IPS-NIHi7 (cell line): ENCODE measurements around the gene RAB8A.
"Not testable (repeated sequence)": the region's sequence is repeated elsewhere in the genome, so short reads cannot be mapped to it uniquely, and the experiment has no call there.

Experiments
- DNase-seq: peaks from one replicate; pipeline ENCODE4 v3.0.0; 2012; ENCODE audit warnings: mixed read lengths; ENCODE audit errors: extremely low spot score

RAB8A gene

DNA sequence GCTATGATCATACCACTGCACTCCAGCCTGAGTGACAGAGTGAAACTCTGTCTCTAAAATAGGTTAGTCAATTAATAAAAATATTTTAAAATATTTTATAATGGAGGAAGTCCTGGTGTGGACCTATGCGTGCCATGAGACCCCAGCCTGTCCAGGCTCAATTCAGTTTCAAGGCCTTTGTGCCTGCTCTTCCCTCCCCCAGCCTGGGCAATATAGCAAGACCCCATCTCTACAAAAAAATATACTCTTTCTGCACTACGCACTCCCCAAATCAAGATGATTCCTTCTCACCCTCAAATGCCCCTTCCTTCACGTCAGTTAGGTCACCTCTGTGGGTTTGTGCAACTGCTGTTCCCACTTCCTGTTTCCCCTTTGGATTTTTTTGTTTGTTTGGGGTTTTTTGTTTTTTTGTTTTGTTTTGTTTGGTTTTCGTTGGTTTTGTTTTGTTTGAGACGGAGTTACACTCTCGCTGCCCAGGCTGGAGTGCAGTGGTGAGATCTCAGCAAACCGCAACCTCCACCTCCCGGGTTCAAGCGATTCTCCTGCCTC, 30.4 kb downstream of the RAB8A start:
- DNase-seq, result no peak

DNA sequence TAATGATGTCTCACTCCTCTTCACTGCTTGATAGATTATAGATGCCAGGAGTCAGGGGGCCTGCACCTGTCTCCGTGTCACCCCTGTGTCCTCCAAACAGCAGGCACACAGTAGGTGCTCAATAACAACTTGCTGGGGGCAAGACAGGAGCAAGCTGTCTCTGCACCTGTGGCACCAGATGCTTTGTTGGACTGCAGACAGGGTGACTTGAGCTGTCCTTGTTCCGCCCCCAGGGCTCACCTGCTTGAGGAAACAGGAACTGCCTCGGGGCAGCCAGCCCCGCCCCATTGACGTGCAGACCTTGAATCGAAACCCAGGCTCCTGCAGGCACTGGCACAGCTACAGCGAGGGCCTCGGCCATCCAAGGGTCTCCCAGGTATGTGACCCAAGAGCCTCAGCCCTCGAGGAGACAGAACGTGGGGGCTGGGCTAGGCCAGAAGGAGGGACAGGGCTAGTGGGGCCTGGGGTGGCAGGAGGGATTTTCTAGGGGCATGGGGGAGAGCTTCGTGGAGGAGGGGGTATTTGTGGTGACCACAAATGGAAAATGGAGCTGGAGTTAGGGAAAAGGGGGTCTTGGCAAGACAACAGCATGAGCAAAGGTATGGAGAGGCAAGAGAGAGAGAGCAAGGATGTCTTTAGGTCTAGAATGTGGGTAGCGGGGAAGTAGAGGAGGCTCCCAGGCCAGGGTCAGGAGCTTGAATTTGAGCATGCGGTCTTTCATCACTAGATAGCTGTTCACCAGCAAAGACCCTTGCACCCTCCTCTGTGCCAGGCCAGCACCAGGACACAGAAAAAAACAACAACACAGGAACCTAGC, 31.9 kb downstream of the RAB8A start, which contains the start of gene HSH2D:
Gene HSH2D, plus strand, starts transcription at position 287 of the 817 bp plus-strand sequence. CDS start 5,066 bp downstream, outside the sequence.
- peak; percentile 69 for DNase-seq

DNA sequence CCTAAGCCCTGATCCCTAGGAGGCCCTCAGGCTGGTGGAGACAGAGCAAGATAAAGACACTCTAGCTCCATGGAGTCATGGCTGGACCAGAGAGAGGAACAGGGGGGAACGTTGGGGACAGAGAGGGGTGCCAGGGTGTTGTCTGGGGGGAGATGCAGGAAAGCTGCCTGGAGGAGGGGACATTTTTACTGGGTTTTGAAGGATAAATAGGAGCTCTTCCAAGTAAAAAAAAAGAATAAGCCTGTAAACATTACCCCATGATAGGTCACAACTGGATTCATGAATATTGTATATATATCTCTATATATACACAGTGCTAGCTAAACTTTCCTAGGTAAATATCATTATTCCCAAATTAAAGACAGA, 32.5 kb downstream of the RAB8A start:
- no peak for DNase-seq

DNA sequence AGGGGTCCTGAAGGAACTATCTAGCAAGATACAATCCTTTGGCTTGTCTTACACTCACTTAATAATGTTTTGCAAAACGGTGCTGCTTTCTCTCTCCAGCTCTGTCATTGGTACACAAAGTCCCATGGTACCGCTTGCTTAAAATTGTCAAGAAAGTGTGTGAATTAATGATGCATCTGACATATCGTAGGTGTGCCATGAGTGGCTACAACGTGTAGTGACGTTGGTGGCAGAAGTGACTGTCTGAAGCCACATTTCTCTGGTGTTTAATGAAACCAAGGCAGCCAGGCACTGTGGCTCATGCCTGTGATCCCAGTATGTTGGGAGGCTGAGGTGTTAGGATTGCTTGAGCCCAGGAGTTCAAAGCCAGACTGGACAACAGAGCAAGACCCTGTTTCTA, 34.4 kb downstream of the RAB8A start:
- no peak for DNase-seq

DNA sequence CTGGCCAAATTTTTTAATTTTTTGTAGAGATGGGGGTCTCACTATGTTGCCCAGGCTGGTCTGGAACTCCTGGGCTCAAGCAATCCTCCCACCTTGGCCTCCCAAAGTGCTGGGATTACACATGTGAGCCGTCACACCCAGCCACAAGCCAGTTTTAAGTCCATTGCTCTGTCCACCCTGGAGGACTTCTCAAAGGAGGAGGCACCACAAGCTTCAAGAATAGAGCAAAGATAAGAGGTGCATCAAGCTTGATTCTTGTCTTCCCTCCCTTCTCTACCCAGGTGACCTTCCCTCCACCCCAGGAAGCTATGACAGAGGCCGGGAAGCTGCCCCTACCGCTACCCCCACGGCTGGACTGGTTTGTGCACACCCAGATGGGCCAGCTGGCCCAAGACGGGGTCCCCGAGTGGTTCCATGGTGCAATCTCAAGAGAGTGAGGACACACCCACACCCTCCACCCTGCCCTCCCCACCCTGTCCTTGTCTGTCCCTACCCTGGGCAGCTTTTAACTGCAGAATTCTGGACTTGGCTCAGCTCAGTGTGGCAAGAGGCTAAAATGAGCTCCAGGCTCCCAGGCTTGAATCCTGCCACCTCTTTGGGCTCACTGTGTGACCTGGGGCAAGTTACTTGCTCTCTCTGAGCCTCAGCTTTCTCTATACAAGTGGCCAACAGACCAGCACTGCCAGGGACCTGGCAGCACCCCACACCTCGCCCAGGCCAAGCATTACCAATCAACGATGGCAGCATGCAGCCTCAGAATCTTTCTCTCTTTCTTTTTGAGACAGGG, 36.9 kb downstream of the RAB8A start:
- no peak for DNase-seq

DNA sequence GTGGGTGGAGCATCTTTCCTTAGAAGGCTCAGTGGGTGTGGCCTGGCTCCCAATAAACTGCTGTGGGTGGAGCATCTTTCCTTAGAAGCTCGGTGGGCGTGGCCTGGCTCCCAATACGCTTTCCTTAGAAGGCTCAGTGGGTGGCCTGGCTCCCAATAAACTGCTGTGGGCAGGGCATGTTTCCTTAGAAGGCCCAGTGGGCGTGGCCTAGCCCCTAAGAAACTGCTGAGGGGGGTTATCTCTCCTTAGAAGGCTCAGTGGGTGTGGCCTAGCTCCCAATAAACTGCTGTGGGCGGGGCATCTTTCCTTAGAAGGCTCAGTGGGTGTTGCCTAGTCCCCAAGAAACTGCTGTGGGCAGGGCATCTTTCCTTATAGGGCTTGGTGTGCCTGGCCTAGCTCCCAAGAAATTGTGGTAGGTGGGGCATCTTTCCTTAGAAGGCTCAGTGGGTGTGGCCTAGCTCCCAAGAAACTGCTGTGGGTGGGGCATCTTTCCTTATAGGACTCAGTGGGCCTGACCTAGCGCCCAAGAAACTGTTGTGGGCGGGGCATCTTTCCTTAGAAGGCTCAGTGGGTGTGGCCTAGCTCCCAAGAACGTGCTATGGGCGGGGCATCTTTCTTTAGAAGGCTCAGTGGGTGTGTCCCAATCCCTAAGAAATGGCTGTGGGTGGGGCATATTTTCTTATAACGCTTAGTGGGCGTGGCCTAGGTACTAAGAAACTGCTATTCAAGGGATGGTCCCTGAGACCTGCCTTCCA, 42.1 kb downstream of the RAB8A start:
- DNase-seq, result no peak

DNA sequence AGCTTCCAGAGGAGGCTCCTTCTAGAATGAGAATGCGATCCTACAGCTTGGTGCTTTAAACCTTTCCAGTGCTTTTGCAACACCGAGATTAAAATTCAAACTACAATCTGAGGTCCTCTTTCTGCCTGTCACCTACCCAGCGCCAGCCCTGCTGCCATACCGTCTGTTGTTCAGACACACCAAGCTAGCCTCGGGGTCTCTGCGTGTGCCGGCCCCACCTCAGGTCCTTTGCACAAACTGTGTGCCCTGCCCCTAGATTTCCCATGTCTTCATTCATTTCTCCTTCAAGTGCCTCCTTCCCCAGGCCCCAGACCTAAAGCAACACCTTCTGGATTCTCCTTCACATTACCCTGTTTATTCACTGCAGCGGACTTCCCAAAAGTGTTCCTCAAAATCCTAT, 42.9 kb downstream of the RAB8A start:
- no peak for DNase-seq

DNA sequence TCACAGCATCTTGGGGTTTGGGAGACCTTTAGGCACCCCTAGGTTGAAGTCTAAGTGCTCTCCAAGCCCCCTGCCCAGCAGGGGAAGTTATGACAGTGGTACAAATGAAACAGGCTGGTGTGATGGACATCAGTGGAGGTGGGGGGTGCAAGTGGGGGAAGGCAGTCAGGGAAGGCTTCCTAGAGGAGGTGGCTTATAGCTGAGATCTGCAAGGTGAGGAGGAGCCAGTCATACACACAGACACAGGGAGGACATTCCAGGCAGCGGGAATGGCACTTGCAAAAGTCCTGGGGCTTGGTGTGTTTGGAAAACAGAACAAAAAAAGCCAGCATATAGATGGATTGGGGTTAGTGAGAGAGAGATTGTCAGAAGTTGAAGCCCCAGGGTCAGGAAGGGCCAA, 43.4 kb downstream of the RAB8A start:
- DNase-seq, result no peak

DNA sequence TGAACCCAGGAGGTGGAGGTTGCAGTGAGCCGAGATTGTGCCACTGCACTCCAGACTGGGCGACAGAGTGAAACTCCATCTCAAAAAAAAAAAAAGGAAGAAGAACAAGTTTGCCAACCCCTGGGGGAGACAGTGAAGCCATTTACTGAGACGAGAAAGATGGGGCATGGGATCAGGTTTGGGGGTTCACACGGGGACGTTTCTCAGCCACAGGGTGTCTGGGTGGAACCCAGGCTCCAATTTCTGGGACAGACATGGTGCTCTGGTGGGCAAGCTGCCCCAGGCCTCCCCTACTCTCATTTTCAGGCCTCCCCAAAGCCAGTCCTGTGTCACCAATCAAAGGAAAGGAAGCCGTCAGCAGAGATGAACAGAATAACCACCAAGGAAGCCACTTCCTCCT, 45.2 kb downstream of the RAB8A start:
- DNase-seq, result no peak

DNA sequence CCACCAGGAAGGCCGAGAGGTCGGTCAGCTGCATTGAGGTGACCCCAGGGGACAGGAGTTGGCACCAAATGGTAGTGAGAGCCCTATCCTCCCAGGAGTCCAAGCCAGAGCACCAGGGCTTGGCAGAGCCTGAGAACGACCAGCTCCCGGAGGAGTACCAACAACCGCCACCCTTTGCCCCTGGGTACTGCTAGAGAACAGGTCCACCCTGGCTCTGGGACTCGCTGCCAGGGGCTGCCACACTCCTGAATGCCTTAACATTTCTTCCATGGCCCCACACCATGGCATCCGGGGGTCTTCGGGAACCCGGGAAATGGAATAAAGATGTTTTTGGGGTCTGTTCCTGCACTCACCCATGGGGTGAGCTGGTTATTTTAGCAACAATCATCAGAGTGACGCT, 45.9 kb downstream of the RAB8A start:
- no peak for DNase-seq

DNA sequence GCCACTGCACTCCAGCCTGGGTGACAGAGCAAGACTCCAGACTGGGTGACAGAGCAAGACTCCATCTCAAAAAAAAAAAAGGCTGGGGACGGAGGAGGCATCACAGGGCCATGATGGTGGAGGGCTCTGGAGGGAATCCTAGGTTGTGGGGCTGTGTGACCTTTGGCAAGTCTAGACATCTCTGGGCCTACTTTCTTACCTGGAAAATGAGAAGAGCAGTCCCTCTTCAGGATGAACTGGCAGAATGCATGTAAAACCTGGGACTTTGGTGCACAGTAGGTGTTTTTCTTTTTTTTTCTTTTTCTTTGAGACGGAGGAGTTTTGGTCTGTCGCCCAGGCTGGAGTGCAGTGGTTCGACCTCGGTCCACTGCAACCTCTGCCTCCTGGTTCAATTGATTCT, 48.0 kb downstream of the RAB8A start:
- no peak for DNase-seq

DNA sequence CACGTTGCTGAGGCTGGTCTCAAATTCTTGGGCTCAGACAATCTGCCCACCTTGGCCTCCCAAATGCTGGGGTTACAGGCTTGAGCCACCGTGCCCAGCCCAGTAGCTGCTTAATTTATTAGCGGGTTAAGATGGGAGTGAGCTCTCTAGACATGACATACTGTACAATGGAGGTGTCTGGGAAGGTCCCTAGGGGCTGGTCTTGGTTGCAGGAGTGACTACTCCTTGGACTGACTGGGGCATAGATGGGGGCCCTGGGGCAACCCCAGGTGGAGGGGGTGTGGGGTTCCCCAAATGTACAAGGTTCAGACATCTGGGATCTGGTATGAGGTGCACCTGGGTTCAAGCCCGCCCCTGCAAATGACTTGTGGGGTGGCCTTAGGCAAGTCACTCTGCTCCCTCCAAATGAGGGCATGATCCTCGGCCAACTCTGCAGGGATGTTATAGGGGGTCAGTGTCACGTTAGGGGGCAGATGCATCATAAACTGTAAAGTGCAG, 48.8 kb downstream of the RAB8A start:
- no peak for DNase-seq

DNA sequence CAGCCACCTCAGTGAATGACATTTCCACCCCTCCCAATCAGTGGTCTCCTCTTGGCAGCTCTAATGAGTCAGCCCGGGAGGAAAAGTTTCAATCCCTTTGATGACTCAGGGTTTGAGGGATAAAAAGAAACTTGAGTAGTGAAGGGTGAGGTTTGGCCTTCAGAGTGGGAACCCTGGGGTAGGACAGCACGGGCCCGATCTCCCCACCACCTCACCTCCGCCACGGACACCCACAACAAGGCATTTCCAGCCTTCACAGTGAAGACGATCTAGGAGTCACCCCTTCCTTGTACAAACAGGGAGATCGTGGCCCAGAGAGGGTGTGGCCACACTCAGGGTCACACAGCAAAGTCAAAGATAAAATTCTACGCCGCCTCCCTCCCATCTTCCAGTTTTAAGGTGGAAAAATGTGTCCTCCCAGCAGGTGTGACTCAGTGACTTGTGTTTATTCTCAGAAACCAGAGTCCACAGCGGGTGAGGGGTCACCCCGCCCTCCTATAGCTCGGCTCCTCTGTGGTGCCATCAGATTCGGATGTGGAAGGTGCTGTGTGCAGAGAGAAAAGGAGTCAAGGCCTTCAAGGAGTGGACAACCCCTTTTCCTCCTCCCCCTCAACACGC, 49.4 kb downstream of the RAB8A start:
- no peak for DNase-seq

DNA sequence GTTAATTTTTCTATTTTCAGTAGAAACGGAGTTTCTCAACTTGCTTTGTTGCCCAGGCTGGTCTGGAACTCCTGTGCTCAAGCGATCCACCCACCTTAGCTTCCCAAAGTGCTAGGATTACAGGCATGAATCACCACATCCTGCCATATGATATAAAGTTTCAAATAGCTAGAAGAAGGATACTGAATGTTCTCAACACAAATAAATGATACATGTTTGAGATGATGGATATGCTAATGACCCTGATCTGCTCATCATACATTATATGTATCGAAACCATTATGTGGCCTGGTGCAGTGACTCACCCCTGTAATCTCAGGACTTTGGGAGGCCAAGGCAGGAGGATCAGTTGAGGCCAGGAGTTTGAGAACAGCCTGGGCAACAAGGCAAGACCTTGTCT, 50.2 kb downstream of the RAB8A start:
- no peak for DNase-seq

DNA sequence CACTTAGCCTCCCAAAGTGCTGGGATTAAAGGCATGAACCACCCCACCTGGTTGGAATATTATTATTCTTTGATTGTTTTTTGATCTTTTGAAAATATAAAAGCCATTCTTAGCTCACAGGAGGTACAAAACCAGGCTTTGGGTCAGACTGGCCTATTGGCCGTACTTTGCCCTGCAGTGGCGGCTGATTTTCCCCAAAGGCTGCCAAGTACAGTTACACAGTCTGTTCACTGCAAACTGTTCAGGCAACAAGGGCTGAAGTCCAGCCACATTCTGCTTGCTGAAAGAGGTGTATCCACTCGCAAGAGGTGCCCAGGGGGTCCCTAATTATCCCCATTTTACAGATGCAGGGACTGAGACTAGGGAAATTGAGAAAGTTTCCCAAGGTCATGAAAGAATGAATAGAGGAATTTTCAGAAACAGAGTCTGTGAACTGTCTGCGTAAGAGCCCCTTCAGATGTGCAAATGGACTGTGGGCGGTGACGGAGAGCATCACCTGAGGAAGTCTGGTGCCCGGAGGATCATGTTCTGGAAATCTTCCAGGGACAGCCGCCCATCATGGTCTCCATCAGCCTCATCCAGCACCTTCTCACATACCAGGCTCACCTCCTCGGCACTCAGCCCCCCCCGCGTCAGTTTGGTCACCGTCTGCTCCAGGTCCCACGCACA, 52.7 kb downstream of the RAB8A start:
- DNase-seq, result no peak

DNA sequence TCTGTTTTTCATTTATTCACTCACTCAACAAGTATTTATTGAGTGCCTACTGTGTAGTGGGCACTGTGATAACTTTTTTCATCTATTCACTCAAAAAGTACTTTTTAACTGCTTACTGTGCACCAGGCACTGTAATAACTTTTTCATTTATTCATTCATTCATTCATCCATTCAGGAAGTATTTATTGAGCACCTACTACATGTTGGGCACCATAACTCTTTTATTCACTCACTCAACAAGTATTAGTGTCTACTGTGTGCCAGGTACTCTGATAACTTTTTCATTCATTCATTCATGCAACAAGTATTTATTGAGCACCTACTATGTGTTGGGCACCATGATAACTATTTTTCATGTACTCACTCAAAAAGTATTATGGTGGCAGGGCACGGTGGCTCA, 54.7 kb downstream of the RAB8A start:
- DNase-seq, result no peak

DNA sequence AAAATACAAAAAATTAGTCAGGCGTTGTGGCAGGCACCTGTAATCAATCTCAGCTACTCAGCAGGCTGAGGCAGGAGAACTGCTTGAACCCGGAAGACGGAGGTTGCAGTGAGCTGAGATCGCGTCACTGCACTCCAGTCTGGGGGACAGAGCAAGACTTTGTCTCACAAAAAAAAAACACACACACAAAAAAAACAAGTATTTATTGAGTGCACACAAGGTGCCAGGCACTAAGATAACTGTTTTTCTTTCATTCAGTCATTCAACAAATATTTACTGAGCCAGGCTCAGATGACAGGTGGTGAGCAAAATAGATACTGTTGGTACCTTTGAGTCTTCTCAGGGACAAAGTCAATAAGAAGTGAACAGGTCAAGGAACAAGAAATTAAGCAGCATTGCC, 55.4 kb downstream of the RAB8A start:
- DNase-seq, result no peak

DNA sequence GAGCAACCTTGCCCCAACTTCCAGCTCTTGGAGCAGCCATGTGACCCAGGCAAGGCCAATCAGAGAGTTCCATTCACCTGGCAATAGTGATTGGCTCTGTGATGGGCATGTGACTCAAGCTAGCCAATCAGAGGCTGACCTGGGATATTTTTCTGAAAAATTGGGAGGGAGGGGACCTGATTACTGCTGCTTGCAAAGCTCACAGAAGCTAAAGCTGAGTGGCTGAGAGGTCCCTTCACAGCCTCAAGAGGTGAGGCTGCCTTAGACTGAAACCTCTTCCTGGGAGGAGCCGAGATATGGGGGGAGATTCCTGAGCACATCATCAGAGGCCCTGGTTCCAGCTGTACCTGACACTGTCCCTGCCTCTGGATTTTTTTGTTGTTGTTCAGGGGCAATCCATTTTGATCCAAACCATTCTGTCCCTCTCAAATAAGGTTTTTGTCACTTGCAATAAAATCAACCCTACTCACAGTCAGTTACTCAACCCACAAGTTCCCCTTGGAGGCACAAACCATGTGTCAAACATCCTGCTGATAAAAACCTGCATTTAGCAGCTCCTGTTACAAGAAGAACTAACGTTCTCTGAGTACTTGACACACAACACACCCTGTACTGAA, 56.9 kb downstream of the RAB8A start:
- DNase-seq, result no peak

DNA sequence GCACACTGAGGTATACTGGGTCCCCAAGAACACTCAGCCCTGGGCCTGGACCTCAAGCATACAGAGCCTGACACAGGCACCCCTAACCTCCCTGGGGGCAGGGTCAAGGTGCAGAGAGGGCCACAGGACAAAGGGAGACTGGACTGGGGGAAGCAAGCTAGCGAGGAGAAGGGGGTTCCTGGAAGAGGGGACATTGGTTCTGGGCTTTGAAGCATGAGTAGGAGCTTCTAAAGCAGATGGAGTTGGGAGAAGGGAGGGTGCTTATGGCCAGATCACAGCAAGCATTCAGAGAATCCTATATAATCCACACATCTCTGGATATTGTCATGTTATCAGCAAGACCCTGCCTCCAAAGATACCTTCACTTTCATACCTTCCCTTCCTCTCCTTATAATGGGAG, 58.4 kb downstream of the RAB8A start:
- no peak for DNase-seq

DNA sequence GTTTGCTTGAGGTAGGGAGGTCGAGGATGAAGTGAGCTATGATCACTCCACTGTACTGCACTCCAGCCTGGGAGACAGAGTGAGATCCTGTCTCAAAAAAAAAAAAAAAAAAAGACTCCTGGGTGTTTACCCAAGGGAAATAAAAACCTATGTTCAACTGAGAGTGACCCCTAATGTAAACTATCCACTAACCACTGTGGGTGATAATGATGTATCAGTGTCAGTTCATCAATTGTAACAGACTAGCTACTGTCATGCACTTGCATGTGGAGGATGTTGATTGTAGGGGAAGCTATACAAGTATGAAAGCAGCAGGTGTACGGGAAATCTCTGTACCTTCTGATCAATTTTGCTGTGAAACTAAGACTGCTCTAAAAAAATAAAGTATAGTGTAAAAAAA, 64.3 kb downstream of the RAB8A start:
- DNase-seq, result no peak

DNA sequence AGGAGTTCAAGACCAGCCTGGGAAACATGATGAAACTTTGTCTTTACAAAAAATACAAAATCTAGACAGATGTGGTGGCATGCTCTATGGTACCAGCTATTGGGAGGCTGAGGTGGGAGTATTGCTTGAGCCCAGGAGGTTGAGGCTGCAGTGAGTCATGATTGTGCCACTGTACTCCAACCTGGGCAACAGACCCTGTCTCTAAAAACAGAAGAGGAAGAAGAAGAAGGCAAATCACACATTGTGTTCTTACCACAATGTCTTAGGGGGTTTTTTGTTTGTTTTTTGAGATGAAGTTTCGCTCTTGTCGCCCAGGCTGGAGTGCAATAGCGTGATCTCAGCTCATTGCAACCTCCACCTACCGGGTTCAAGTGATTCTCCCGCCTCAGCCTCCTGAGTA, 67.2 kb downstream of the RAB8A start:
- DNase-seq, result not testable (repeated sequence)
